ENCODE results near the gene ZNF316.
A peak's percentile ranks its signal among the peaks of the same experiment; 100 is the strongest.

ZNF316 gene

DNA sequence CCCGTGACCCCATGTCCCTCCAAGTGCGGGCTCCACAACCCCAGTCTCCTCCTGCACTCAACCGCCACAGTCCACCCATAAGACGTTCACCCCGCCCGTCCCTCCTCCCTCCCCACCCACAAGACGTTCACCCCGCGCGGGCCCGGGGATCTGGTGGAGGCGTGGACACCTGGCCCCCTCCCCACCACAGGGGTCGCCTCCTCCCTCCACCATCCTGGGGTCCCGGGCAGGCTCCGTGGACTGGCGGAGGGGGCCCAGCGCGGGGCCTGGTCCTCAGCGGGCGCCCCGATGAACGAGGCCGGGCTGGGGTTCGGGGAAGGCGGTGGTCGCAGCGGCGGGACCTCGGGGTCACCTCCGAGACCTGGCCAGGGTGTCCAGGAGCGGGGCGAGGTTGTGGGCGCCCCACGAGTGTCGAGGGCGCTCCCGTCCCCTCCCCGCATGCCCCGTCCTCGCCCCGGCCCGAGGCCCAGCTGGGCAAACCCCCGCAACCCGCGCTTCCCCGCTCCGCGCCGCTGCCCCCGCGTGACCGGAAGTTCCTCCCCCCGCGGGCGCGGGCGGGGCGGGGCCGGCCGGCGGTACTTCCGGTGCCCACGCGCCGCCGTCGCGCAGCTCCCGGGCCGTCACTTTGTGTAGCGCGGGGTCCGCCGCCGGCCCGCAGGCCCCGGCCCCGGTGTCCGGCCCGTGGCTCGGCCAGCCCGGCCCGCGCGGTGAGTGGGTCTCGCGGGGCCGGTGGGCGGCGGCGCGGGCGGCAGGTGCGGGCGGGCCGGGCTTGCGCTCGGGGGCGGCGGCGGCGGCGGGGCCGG is at the start of gene ZNF316:
Gene ZNF316, plus strand, starts transcription at position 578 of the 803 bp plus-strand sequence. CDS start 5,092 bp downstream, outside the sequence.
- no peak for DNase-seq (ENCODE audit: low read depth)

DNA sequence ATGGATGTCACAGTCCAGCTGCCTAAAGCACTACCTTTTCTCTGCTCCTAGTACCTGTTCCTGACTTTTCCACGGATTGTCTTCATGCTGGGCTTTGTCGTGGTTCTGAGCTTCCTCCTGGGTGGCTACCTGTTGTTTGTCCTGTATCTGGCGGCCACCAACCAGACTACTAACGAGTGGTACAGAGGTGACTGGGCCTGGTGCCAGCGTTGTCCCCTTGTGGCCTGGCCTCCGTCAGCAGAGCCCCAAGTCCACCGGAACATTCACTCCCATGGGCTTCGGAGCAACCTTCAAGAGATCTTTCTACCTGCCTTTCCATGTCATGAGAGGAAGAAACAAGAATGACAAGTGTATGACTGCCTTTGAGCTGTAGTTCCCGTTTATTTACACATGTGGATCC is 48.6 kb upstream of the ZNF316 start:
- no peak for DNase-seq (ENCODE audit: low read depth)

DNA sequence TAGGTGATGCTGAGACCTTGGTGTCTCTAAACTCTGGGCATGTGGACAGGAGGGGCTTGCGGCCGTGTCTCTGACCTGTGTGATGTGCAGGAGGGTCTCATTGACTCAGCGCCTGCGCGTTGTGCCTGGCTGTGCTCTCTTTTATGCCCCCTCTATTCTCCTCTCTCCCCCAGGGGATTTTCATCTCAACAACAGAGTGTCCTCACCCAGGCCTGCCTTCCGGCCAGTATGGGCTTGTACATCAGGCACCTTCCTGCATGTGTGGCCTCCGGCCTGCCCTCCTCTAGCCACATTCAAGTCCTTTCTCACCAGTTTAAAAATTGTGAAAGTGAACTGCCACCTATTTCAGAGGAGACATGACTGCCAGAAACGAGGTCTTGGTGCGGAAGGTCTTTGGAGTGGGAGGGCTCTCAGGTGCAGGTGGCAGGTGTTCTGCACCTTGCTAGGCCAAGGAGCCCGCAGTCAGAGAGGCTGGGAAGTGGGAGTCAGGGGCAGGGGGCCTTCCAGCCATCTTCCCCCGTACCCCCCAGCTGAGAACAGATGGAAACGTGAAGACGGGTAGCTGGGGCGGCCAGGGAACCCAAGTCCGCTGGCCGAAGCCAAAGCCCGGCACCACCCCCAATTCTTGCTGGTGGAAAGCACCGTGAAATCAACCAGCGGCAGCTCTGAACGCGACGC is 47.8 kb upstream of the ZNF316 start:
- DNase-seq (ENCODE audit: low read depth): no peak

- DNase-seq (ENCODE audit: low read depth): peak; percentile 36
These were observed 47.1 kb upstream of the ZNF316 start, which contains the start of gene INTS15 for GRCh38 chr7:6589829-6590644. INTS15 (plus strand) TSS chr7:6590021; CDS start chr7:6590284, 263 bp downstream.

DNA sequence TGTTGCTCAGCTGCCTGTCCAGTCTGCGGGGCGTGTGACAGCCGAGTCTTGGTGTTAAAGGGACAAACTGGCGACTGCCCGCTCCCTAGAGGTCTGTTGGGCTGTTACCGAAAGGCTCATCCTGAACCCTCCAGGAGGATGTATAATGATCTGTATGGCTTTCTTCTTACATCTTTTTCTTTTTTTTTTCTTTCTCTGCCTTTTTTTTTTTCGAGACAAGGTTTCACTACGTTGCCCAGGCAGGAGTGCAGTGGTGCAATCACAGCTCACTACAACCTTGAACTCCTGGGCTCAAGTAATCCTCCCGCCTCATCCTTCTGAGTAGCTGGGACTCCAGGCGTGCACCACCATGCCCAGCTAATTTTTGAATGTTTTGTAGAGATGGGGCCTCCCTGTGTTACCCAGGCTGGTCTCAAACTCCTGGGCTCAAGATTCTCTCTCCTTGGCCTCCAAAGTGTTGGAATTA is 46.4 kb upstream of the ZNF316 start:
- no peak for DNase-seq (ENCODE audit: low read depth)

DNA sequence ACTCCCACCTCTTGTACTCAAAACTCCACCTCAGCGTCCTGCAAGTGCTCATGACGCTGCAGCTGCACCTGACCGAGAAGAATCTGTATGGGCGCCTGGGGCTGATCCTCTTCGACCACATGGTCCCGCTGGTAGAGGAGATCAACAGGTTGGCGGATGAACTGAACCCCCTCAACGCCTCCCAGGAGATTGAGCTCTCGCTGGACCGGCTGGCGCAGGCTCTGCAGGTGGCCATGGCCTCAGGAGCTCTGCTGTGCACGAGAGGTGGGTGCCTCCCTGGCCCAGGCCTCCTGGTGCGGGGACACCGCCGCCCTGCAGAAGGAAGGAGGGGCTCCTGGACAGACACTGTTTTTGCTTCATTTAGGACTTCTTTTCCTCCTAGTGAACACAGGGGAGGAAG is 37.0 kb upstream of the ZNF316 start:
- no peak for DNase-seq (ENCODE audit: low read depth)

DNA sequence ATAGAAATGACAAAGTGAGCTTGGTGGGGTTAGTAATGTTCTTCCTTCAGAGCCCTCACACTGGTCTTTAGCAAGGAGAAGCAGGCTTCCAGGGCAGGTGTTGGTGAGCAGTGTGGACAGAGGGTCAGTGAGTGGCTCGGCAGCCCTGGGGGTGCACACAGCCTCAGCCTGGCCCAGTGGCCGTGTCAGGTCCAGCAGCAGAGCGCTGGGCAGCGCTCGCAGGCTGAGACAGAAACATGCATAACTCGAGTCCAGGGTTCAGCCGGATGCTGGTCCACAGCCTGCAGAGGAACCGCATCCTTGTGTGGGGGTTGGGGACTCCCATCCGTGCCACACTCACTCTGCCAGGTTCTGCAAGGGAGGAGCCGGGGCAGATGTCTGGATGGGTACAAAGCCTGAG is 32.7 kb upstream of the ZNF316 start:
- DNase-seq (ENCODE audit: low read depth): no peak

DNA sequence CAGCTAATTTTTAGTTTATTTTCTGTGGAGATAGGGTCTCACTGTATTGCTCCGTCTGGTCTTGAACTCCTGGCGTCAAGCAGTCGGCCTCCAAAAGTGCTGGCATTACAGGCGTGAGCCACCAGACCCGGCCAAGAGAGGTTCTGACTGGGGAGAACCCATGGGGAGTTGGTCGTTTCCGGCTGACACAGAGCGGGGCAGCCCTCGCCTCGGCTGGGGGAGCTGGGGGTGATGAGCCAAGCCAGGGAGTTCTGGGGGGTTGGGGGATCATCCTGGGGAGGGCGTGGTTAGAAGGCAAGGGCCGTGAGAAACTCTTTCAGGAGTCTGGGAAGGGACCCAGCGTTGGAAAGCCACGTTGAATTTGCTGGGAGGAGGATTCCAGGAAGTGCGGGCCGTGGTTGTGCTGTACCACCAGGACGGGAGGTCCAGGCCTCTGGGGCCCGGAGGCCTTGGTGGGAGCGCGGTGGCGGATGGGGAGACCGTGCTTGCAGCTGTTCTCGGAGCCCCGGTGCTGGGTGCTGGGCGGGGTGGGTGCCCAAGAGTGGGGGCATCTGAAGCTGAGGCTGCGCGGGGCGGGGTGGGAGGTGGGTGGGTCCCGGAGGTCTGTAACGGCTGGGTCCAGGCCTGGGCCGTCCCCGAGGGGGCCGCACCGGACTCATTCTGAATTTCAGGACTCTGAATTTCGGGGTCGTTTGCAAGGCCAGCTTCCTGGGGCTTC is 30.1 kb upstream of the ZNF316 start:
- DNase-seq (ENCODE audit: low read depth): no peak

GRCh38 chr7:6607651-6608051 is 29.5 kb upstream of the ZNF316 start:
- DNase-seq (ENCODE audit: low read depth): no peak

- DNase-seq (ENCODE audit: low read depth): no peak
These were observed 29.0 kb upstream of the ZNF316 start for GRCh38 chr7:6608081-6608480.

DNA sequence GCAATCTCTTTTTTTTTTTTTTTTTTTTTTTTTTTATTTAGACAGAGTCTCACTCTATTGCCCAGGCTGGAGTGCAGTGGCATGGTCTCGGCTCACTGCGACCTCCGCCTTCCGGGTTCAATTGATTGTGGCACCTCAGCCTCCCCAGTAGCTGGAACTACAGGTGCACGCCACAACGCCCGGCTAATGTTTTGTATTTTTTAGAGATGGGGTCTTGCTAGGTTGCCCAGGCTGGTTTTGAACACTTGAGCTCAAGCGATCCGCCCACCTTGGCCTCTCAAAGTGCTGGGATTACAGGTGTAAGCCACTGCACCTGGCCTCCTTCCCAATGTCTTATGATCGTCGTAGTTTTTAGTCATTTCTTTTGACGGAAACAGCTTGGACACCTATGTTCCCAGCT is 28.3 kb upstream of the ZNF316 start:
- DNase-seq (ENCODE audit: low read depth): no peak

- no peak for DNase-seq (ENCODE audit: low read depth)
These were observed 24.3 kb upstream of the ZNF316 start for GRCh38 chr7:6612819-6613218.

- no peak for DNase-seq (ENCODE audit: low read depth)
These were observed 23.4 kb upstream of the ZNF316 start for GRCh38 chr7:6613706-6614105.

DNA sequence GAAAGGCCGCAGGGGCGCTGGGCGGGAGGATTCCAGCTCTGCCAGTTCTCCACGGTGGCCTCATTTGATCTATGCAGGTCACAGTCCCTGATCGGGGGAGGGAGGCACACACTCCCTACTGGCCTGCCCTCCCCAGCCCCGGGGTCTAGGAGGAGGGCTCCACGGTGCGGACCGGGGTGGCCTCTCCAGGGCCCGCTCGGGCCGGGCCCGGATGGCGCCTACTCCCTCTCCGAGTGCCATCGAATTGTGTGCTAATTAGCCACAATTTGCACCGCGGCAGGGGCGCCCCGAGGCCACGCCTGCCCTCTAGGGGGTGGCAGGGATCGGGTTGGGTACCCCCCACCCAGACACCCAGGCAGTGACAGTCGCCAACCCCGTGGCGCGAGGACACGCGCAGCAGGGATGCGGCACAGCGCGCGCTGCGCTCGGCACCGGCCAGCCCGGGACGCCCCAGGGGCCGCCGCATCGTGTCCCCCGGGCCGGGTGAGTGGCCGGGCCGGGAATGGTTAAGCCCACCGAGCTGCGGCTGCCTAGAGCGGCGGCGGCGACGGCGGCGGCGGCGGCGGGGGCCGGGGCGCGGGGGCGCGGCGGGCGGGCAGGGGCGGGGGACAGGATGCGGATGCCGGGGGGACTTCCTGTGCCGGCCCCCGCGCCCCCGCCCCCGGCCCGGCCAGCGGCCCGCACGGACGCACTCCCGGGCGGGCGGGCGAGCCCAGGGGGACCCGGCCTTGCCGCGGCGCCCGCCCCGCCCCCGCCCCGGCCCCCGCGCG is 22.0 kb upstream of the ZNF316 start, which contains the start of gene ZNF853:
Gene ZNF853, plus strand, starts transcription at position 658 of the 770 bp plus-strand sequence. CDS start 565 bp downstream, outside the sequence.
- DNase-seq (ENCODE audit: low read depth): no peak

GRCh38 chr7:6615723-6616555 is 21.2 kb upstream of the ZNF316 start:
- DNase-seq (ENCODE audit: low read depth): no peak

GRCh38 chr7:6616854-6617643 is 20.1 kb upstream of the ZNF316 start:
- no peak for DNase-seq (ENCODE audit: low read depth)

DNA sequence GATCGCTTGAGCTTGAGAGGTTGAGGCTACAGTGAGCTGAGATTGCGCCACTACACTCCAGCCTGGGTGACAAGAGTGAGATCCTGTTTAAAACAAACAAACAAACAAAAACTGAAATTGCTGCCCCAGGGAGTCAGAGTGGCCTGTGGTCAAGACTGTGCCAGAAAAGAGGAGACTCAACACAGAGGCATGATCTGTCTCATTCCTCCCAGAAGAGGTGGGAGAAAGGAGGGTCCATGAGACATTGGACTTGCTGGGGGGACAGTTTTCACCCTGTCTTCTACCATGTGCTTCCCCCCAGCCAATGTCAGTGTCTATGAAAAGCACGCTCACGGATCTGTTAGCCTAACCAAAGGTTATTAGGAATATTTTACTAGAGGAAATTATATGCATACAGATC is 18.5 kb upstream of the ZNF316 start:
- DNase-seq (ENCODE audit: low read depth): no peak

GRCh38 chr7:6619961-6620360 is 17.2 kb upstream of the ZNF316 start:
- no peak for DNase-seq (ENCODE audit: low read depth)
